SK-N-SH (cell line): ENCODE measurements around the gene MYO16. TPM values are rescaled to one million over a fixed set of nuclear protein-coding genes. Genes with fewer than 3 reads are reported as not detected.

Experiments used
- CTCF ChIA-PET: fragments of 300-600, 350-600 bp; formaldehyde crosslinking; extraction: SDS; loops from one replicate; lab custom pipeline; 2021; lab: Yijun Ruan, JAX
- POLR2A ChIA-PET: fragments of 350-600 bp; sonication (Branson Sonifier 250); formaldehyde crosslinking; extraction: SDS; loops from one replicate; lab custom pipeline; 2020; ENCODE audit warnings: antibody characterized with exemption, inconsistent platforms; lab: Yijun Ruan, JAX
- DNase-seq: peaks from one replicate; pipeline ENCODE4 v3.0.0; 2012
- H2AFZ ChIP-seq: fragments of 200-600 bp; sonication (generic); 2 replicates; pipeline ENCODE4 v1.8.1; 2016; ENCODE audit warnings: antibody characterized with exemption, mild to moderate bottlenecking, low read depth
- H3F3A ChIP-seq: fragments of 200-600 bp; sonication (generic); replicated peaks from 2 replicates; pipeline ENCODE3; 2016; ENCODE audit warnings: antibody characterized with exemption, mild to moderate bottlenecking; ENCODE audit not compliant: insufficient read depth
- H3K27ac ChIP-seq, 2 experiments: fragments of 200-500 bp in 1 of 2; fragments of 200-600 bp in 1 of 2; sonication (Bioruptor generic) in 1 of 2; sonication (generic), shearing (Covaris generic) in 1 of 2; 2 replicates each; pipeline versions ENCODE4 v1.5.1 to v1.6.1; 2014 to 2016; ENCODE audit warnings: low read depth in 2 of 2, inconsistent platforms in 1 of 2, low read length in 1 of 2, mild to moderate bottlenecking in 1 of 2, mixed read lengths in 1 of 2
- H3K27me3 ChIP-seq: fragments of 200-600 bp; sonication (generic), shearing (Covaris generic); 2 replicates; pipeline ENCODE4 v1.6.1; 2016; ENCODE audit warnings: mixed run types; ENCODE audit not compliant: insufficient read depth
- H3K36me3 ChIP-seq, 2 experiments: fragments of 200-500 bp in 1 of 2; fragments of 200-600 bp in 1 of 2; sonication (Bioruptor generic) in 1 of 2; sonication (generic) in 1 of 2; replicated peaks in 1 of 2; 2 replicates each; pipeline versions ENCODE3 to v1.5.1; 2014 to 2016; ENCODE audit warnings: low read length in 1 of 2, mild to moderate bottlenecking in 1 of 2; ENCODE audit not compliant: insufficient read depth in 2 of 2, control insufficient read depth in 1 of 2
- H3K4me1 ChIP-seq, 2 experiments: fragments of 200-500 bp in 1 of 2; fragments of 200-600 bp in 1 of 2; sonication (Bioruptor generic) in 1 of 2; sonication (generic), shearing (Covaris generic) in 1 of 2; 2 replicates each; pipeline versions ENCODE4 v1.5.1 to v1.6.1; 2014 to 2016; ENCODE audit warnings: low read depth in 1 of 2, low read length in 1 of 2, mixed run types in 1 of 2; ENCODE audit not compliant: insufficient read depth in 2 of 2, control insufficient read depth in 1 of 2
- H3K4me2 ChIP-seq: fragments of 200-600 bp; sonication (generic), shearing (Covaris generic); 2 replicates; pipeline ENCODE4 v1.6.1; 2017; ENCODE audit warnings: mixed run types
- H3K4me3 ChIP-seq, 2 experiments: fragments of 200-500 bp in 1 of 2; fragments of 200-600 bp in 1 of 2; sonication (Bioruptor generic) in 1 of 2; sonication (generic), shearing (Covaris generic) in 1 of 2; 2 replicates each; pipeline versions ENCODE4 v1.5.1 to v1.8.1; 2014 to 2016; ENCODE audit warnings: low read depth in 2 of 2, inconsistent platforms in 1 of 2, low read length in 1 of 2, mild to moderate bottlenecking in 1 of 2, mixed read lengths in 1 of 2, moderate library complexity in 1 of 2
- H3K79me2 ChIP-seq: fragments of 200-600 bp; sonication (generic); 2 replicates; pipeline ENCODE4 v1.8.1; 2017; ENCODE audit warnings: mild to moderate bottlenecking; ENCODE audit not compliant: insufficient read depth
- H3K9ac ChIP-seq: fragments of 200-600 bp; sonication (generic); 2 replicates; pipeline ENCODE4 v1.6.1; 2017; ENCODE audit warnings: mixed run types
- H3K9me2 ChIP-seq: fragments of 200-600 bp; sonication (generic); 2 replicates; pipeline ENCODE4 v1.6.1; 2017; ENCODE audit warnings: mixed run types
- H3K9me3 ChIP-seq: fragments of 200-600 bp; sonication (generic); 2 replicates; pipeline ENCODE4 v1.6.1; 2017; ENCODE audit warnings: mixed run types, mild to moderate bottlenecking, moderate library complexity
- H4K20me1 ChIP-seq: fragments of 200-600 bp; sonication (generic); 2 replicates; pipeline ENCODE4 v1.6.1; 2017; ENCODE audit warnings: mild to moderate bottlenecking, mixed run types; ENCODE audit not compliant: insufficient read depth
- CHD2 ChIP-seq: fragments of 150-350 bp; IDR thresholded peaks from 2 replicates; pipeline ENCODE4 v1.6.1; 2018; ENCODE audit warnings: low read length; ENCODE audit not compliant: partially characterized antibody
- CTCF ChIP-seq: fragments of 200-600 bp; sonication (generic); IDR thresholded peaks from 2 replicates; pipeline ENCODE4 v1.6.1; 2017; ENCODE audit warnings: antibody characterized with exemption, mild to moderate bottlenecking, moderate library complexity
- ELF1 ChIP-seq: IDR thresholded peaks from 2 replicates; pipeline ENCODE4 v1.4.0; 2012
- FOSL2 ChIP-seq: IDR thresholded peaks from 2 replicates; pipeline ENCODE4 v1.4.0; 2012; ENCODE audit warnings: low read depth, mild to moderate bottlenecking, moderate library complexity, borderline replicate concordance
- FOXJ3 ChIP-seq: sonication (generic); formaldehyde crosslinking; IDR thresholded peaks from 2 replicates; pipeline ENCODE4 v1.5.1; 2020; ENCODE audit warnings: mild to moderate bottlenecking, missing genetic modification reagents
- GABPA ChIP-seq: IDR thresholded peaks from 2 replicates; pipeline ENCODE4 v1.4.0; 2012; ENCODE audit warnings: low read depth, mild to moderate bottlenecking
- IRF3 ChIP-seq: fragments of 150-350 bp; IDR thresholded peaks from 2 replicates; pipeline ENCODE4 v1.6.1; 2016; ENCODE audit warnings: mild to moderate bottlenecking, low read depth, low read length
- JUND ChIP-seq: IDR thresholded peaks from 2 replicates; pipeline ENCODE4 v1.4.0; 2012
- NFIC ChIP-seq: IDR thresholded peaks from 2 replicates; pipeline ENCODE4 v1.4.0; 2012; ENCODE audit warnings: borderline replicate concordance
- RAD21 ChIP-seq: IDR thresholded peaks from 2 replicates; pipeline ENCODE4 v1.6.1; 2012; ENCODE audit warnings: mild to moderate bottlenecking, low read length
- RFX5 ChIP-seq: IDR thresholded peaks from 2 replicates; pipeline ENCODE4 v1.6.1; 2012; ENCODE audit warnings: mild to moderate bottlenecking, improper control_type of control experiment, low read length
- RXRA ChIP-seq: IDR thresholded peaks from 2 replicates; pipeline ENCODE4 v1.4.0; 2012; ENCODE audit warnings: low read depth, mild to moderate bottlenecking, borderline replicate concordance
- SIN3A ChIP-seq: IDR thresholded peaks from 2 replicates; pipeline ENCODE4 v1.6.1; 2012; ENCODE audit warnings: low read depth, mild to moderate bottlenecking, low read length, moderate library complexity, borderline replicate concordance
- TCF12 ChIP-seq: IDR thresholded peaks from 2 replicates; pipeline ENCODE4 v1.4.0; 2012
- USF2 ChIP-seq: fragments of 150-350 bp; IDR thresholded peaks from 2 replicates; pipeline ENCODE4 v1.6.1; 2017; ENCODE audit warnings: antibody characterized with exemption, low read length, low read depth, borderline replicate concordance
- WGBS: methylation state at CpG from one replicate; pipeline ENCODE4 v1.1.6; 2017; ENCODE audit warnings: low lambda C conversion rate; 5-methylcytosine and 5-hydroxymethylcytosine counted together
- polyA plus RNA-seq, 3 experiments: library from polyadenylated mRNA; depleted of rRNA; stranded (reverse); fragments of >200 nt; gene quantifications; 2 replicates each; pipeline ENCODE4 v1.2.3, GENCODE V29; 2012

Gene MYO16
- polyA plus RNA-seq, 1 of the 3 experiments (the other 2 are of a cell fraction): 0.07 TPM

- TF ChIP-seq SIN3A (no peak), JUND (no peak), NFIC (no peak), GABPA (no peak)
- TF ChIP-seq, all 33 proteins: peak for 0
Observed at GRCh38 chr13:108944760-108945159, 315.3 kb downstream of the MYO16 start (continued).

GRCh38 chr13:108947551-108948030 lies 318.2 kb downstream of the MYO16 start:
- ChIA-PET CTCF (no interaction called here), POLR2A (no interaction called here)
- peak overlapping the region; percentile 38; the same call in 1 of the 2 replicates for H3K4me2 ChIP-seq
- no peaks in the 10 kb centered on the region for H3K9me2 ChIP-seq
- no peaks in the 10 kb centered on the region for H3K79me2 ChIP-seq
- H3K36me3 ChIP-seq: no peaks in the 10 kb centered on the region
- no peaks in the 10 kb centered on the region for H4K20me1 ChIP-seq
- no peak overlapping the region for H3K9ac ChIP-seq
- peak overlapping the region; percentile 20 to 53; a peak in 3 of 4 replicates for H3K27ac ChIP-seq
- no peak overlapping the region for H2AFZ ChIP-seq
- H3K9me3 ChIP-seq: no peaks in the 10 kb centered on the region
- no peak for DNase-seq
- no peaks in the 10 kb centered on the region for H3F3A ChIP-seq
- no peak overlapping the region for H3K4me3 ChIP-seq
- WGBS: 35% methylated on average over 8 of the region's 8 CpGs
- no peaks in the 10 kb centered on the region for H3K27me3 ChIP-seq
- TF ChIP-seq IRF3: no peak
- no peak for TF ChIP-seq RFX5
- TF ChIP-seq FOXJ3 (CRISPR knock-in tag): no peak
- no peak for TF ChIP-seq RXRA
- peak; percentile 19; the same call in 1 of the 2 replicates for TF ChIP-seq FOSL2
- no peak for TF ChIP-seq USF2
- no peak for TF ChIP-seq CTCF
- TF ChIP-seq CHD2: no peak
- TF ChIP-seq ELF1: no peak
- no peak for TF ChIP-seq NFIC
- TF ChIP-seq RAD21: no peak
- peak; percentile 71 for TF ChIP-seq TCF12
- TF ChIP-seq, all 33 proteins: peak for 2
- peaks cover 0 to 8% of the 10 kb centered on the region in 2 experiments; a peak in 2 of 4 replicates for H3K4me1 ChIP-seq
